Choroid plexus epithelial cell (primary cell): ENCODE measurements around the gene ERC2.
"Not testable (repeated sequence)": the region's sequence is repeated elsewhere in the genome, so short reads cannot be mapped to it uniquely, and the experiment has no call there.

ENCODE experiments used
- DNase-seq: peaks from one replicate; pipeline ENCODE4 v3.0.0-alpha.2; 2010; ENCODE audit warnings: low read depth
- H3K4me3 ChIP-seq: 2 replicates; pipeline ENCODE4 v1.5.1; 2011; ENCODE audit warnings: low read depth, mild to moderate bottlenecking, control low read depth, low read length, moderate library complexity
- CTCF ChIP-seq: conservative IDR thresholded peaks from 2 replicates; pipeline ENCODE4 v1.5.1; 2011; ENCODE audit warnings: low read depth, mild to moderate bottlenecking, control low read depth, inconsistent platforms, low read length, moderate library complexity

The ERC2 gene

DNA sequence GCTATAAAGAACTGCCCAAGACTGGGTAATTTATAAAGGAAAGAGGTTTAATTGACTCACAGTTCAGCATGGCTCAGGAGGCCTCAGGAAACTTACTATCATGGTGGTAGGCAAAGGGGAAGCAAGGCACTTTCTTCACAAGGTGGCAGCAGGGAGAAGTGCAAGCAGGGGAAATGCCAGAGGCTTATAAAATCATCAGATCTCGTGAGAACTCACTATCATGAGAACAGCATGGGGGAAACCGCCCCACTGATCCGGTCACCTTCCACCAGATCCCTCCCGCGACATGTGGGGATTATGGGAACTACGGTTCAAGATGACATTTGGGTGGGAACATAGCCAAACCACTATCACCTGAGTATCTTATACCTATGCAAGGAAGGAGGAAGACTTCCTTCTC, 963.2 kb downstream of the ERC2 start:
- H3K4me3 ChIP-seq: not testable (repeated sequence)
- DNase-seq: peak; percentile 76
- TF ChIP-seq CTCF: peak; percentile 63

- no peak for DNase-seq
- H3K4me3 ChIP-seq: no peak overlapping the region
- TF ChIP-seq CTCF: no peak
These were observed 966.4 kb downstream of the ERC2 start for GRCh38 chr3:55501905-55502304.

DNA sequence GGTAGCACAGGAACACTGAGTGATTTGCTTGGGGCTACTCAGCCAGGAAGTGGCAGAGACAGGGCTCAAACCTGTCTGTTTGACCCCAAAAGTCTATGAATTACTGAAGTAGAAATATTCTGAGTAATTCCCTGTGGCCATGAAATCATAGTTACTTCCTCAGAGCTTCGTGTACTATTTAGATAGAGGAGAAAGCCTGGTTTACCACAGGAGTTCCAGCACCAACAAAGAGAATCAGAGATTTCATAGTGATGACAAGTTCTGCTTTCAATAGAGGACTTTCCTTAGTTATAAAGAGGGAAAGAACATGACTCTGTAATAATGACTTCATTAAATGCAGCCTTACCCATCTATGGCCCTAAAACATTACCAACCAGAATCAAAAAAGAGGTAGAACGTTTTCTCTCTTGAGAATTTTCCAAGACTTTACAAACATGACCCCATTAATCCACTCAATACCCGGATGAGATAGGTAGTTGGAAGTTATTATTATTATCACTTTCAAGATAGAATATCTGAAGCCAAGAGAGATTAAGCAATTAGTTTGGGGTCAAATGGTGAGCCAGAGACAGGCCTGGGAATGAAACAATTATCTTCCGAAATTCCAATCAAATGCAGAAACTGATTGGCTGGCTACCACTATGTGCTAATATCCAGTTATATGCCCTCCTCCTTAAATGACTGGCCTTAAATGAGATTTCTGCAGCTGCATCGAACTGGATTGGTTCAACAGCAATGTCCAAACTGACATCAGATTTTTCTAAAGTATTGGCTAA, 967.5 kb downstream of the ERC2 start:
- DNase-seq: no peak
- no peak for TF ChIP-seq CTCF
- no peak overlapping the region for H3K4me3 ChIP-seq

DNA sequence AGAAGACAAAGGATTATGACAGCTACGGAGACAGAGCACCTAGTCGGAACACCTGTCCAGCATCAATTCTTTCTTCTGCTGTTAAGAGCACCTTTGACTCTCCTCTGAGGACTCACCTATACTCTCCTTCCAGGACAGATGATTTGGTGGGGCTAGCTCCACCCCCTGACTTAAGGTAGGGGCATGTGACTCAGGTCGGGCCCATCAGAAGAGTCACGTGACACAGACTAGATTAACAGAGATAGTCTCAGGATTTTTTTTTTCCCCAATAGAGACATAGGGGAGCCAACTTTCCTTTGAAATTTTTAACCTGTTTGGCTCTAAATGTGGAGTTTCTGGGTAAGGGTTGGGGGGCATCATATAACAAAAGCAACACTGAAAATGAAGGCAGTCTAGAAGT, 969.7 kb downstream of the ERC2 start:
- no peak overlapping the region for H3K4me3 ChIP-seq
- no peak for DNase-seq
- no peak for TF ChIP-seq CTCF

GRCh38 chr3:55497250-55497649, 971.0 kb downstream of the ERC2 start:
- no peak for DNase-seq
- H3K4me3 ChIP-seq: no peak overlapping the region
- no peak for TF ChIP-seq CTCF

DNA sequence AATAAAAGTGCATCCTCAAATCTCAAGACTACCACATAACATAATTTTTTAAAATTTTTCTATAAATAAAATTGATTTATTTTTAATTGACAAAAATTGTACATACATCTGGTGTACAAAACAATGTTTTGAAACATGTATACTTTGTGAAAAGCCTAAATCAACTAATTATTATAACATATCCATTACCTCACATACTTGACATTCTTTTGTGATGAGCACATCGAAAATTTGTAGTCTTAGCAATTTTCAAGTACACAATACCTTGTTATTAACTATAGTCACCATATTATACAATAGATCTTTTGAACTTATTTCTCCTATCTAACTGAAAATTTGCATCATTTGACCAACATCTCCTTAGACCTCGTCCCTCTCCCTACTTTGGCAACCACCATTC, 973.3 kb downstream of the ERC2 start:
- no peak for DNase-seq
- no peak for TF ChIP-seq CTCF
- H3K4me3 ChIP-seq: no peak overlapping the region

- no peak overlapping the region for H3K4me3 ChIP-seq
- no peak for TF ChIP-seq CTCF
- no peak for DNase-seq
These were observed 975.3 kb downstream of the ERC2 start for GRCh38 chr3:55492976-55493375.
